Measurements from ENCODE around the gene NEDD4L. TPM values are rescaled to one million over a fixed set of nuclear protein-coding genes. Genes with fewer than 3 reads are reported as not detected.

The NEDD4L gene
- total RNA-seq, 1 experiment from 2014 or later, result 83.9 TPM

DNA sequence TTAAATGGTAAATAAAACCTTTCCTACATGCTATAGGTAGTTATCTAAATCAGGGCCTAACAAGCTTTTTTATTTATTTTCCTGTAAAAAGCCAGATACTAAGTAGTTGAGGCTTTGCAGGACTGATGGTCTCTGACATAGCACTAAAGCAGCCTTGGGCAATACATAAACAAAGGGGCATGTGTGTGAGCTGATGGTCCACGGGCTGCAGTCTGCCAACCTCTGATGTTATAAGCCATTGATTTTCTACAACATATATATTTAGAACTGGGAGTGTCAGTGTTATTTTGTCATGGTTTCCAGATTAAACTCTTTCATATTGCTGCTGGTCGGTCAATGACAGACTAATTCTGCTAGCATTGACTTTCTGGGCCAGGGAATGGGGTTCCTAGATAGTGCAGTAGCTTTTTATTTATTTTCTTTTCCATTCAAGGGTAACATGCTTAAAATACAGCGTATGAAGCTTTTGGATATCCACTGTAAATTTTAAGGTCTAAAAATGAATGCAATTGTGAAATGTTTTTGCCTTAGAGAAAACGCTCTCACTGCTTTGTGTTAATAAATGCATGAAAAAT, 134.0 kb downstream of the NEDD4L start:
- no peak for DNase-seq (ENCODE audit: low read depth)

DNA sequence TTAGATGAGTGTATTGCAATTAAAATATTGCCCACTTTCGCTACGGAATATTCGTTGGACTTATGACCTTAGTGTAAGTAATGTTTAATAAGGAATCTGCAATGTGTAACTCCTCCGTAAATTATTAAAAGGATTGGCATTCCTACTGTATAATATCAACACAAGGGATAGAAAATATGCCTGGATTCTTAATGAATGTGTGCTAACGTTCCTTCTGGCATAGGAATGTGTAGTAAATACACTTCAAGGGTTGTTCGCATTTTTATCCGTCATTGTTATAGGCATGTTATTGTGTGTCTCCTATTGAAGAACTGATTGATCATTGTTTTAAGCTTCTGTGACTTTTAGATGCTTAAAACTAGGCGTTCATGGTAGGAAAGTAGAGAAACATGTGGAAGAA, 134.5 kb downstream of the NEDD4L start:
- no peak for DNase-seq (ENCODE audit: low read depth)

DNA sequence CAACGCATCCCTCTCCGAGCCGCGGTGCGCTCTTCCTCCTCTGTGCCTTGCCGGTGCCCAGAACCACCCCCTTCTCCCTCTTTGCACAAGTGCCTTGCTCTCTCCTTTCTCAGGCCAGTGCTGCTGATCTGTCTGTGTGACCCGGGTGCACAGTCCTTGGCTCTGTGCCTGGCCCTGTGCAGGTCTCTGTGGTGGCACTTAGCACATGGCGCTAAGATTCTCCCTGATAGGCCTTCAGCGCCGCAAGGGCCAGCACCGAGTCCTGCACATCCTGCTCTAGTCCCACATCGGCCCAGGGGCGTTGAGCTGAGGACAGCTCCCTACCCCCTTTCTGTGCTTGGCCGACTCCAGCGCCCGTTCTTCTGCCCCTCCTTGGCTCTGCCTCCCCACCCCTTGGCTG, 136.1 kb downstream of the NEDD4L start:
- DNase-seq (ENCODE audit: low read depth), result no peak

DNA sequence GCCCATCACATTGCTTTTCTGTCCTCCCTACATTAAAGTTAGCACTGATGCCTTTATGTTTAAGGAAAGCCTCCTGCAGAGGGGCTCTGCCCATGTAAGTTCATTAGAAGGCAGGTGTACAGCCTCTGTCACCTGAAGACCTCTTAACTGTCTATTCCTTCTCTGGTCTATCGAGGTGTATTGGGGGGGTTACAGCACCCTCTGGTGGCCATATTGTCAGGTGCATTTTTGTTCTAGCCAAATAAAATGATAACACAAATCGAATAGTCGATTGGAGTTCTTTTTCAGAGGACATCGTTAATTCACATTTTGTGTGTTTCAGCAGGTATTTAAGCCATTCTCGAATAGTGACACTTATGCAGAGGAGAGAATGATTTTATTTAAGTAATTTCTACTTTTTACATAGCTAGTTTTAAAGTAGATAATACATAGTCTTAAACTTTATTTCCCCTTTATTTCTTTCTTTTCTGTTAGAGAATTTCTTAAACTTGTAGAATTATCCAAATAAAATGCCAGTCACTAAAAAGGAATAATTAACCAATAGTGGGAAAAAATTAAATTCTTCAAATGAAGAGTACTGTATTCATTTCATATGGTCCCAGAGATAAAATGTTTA, 136.8 kb downstream of the NEDD4L start:
- DNase-seq (ENCODE audit: low read depth), result peak; percentile 61

DNA sequence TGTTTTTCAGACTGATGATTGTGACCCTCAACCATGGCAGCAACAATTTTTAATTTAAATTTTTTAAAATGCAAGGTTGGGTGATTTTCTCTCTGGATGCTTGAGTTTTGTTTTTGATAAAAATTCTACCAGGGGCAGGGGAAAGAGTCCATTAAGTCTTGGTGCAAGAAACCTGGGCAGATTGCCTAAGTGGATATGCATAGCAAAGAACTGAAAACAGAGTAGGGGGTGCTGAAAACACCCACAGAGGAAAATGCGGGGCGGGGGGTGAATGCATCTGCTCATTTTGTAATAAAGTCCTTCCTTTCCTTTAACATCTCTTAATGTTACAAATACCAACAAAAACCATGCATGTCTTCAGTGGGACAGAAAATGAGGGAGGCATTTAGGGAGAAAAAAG, 138.0 kb downstream of the NEDD4L start:
- DNase-seq (ENCODE audit: low read depth), result no peak

DNA sequence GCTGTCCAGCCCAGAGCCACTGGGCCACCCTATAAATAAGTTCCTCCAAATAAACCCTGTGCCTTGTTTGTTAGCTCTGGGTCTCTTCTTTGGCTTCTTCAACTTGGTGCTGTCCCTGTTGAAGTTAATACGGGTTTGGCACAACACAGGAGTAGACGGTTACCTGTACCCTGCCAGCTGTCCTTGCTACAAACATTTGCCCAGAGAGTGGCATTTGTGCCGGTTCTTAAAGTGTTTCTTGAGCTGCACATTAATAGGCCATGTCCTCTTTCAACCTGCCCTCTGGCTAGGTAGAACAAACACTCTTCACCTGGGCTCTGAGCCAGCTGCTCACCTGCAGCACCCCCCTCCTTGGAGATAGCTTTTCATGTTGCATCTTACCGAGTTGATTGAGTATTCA, 139.2 kb downstream of the NEDD4L start:
- DNase-seq (ENCODE audit: low read depth), result no peak

DNA sequence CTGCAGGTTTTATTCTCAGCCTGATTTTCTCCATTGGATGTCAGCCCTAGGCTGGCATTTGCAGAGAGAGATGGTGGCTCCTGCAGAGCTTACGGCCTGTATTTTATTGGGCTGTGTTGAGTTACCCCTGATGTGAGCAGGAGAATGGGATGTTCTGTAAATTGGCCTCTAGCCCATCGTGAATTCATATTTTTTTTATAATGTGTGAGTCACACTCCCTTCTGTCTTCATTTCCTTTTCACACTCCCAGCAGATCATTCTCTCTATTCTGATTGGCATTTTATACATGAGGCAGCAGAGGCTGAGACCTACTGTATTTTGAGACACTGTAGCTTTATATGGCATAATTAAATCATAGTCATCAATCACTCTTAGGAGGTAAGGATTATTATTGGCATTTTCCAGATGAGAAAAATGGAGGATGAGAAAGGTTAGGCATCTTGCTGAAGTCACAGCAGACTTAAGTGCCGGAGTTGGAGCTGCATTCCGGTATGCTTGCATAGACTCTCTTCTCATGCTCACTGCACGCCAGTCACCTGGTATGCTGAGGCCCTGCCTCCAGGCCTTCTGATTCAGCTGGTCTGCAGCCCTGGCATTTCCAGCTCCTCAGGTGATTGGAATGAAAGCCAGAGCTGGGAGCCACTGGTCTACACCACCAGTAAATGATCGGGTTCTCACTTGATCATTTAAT, 142.4 kb downstream of the NEDD4L start:
- peak; percentile 95 for DNase-seq (ENCODE audit: low read depth)

DNA sequence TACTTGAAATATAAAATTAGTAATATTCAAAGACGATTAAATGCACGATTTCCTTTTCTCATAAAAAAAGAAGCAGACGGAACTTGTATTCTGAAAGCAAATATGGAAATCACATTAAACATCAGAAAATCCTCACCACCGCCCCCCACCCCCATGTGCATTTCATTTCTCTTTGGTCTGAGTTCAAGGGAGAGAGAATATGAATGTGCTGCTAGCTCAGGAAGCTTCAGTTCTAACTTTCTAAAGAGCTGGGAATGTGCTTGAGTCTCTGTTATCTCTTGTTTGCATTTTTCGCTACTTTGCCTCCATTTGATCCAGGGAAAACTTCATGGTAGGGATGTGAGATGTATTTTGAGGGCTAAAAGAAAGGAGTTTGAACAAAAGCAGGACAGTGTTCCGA, 143.6 kb downstream of the NEDD4L start:
- no peak for DNase-seq (ENCODE audit: low read depth)

DNA sequence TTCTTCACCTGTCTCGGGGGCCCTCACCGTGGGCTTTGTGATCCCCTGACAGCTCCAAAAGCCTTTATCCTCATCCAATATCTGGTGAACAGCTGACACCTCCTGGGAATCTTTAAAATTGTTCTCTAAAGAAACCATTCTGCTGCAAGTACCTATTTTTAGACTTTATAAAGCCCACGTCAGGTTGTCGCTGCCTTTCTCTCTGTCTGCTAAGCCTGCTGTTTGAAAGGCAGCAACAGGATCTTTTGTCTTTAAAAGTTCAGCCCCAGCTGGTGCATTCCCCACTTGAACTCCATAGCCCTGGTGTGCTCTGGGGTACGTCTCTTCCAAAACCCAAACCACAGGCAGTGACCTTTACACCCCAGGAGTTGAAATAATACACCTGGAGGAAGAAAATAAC, 145.0 kb downstream of the NEDD4L start:
- DNase-seq (ENCODE audit: low read depth), result no peak

DNA sequence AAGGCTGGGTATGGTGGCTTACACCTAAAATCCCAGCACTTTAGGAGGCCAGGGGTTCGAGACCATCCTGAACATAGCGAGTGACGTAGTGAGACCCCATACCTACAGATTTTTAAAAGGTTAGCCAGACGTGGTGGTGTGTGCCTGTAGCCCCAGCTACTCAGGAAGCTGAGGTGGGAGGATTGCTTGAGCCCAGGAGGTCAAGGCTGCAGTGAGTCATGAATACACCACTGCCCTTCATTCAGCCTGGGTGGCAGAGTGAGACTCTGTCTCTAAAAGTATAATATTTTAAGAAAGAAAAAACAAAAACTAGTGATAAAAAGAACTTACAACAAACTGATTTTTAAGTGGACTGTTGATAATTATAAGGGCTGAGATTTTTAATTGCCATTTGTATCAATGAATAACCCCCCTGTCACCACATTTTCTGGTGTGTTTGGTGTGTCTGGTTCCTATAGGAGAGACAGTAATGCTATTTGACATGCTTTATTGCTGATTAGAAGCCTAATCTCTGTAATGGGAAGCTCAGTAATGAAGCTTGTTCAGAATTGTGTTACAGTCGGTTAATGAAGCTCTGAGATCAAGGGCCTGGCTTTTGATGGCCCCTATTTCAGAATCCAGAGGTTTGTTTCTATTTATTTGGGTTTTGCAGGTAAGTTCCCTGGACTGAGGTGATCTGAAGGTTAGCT, 147.0 kb downstream of the NEDD4L start:
- peak; percentile 75 for DNase-seq (ENCODE audit: low read depth)

DNA sequence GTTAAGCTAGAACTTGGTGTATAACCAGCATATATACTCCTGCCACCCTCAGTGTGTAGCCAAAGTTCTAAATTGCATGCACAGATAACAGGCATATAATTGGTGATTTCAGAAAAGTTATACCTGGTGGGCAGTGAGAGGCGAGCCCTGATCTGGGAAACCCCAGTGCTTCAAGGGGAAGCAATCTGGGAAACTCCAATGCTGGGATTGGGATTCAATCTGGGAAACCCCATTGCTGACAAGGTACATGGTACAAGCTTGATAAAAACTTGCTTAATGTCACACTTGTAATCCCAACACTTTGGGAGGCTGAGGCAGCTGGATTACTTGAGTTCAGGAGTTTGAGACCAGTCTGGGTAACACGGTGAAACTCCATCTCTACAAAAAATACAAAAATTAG, 147.6 kb downstream of the NEDD4L start:
- DNase-seq (ENCODE audit: low read depth), result no peak

DNA sequence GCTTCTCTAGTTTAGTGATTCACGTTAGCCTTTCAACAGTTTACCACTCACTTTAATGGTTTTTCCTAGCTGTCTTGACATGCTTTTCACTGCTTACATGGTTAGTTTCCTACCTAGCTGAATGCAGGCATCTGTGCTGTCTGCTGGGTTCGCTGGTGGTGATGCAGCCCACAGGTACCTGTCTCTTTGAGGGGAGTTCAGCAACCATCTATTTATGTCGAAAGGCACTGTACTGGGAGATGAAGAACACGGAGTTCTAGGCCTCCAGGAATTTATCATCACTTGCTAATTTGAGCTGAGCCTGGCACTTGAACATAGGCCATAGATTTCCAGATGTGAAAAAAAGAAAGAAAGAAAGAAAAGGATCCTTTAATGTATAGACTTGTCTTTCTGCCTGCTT, 148.5 kb downstream of the NEDD4L start:
- no peak for DNase-seq (ENCODE audit: low read depth)

DNA sequence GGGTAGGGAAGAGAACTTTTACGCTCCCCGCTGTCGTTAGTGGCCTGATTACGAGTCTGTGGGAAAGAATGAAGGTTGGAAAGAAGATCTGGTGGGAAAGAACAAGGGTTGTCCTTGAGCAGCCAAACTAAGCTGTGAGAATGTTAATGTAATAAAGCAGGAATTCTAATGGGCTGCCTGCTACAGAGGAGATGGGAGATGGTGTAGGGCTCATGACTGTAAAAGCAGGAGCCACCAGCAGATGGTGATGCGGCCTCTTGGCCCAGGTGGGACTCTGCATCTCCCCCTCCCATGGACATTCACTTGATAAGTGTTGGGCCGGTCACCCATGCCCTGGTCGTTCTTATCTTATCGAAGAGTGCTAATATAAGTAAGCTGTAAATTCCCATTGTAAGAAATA, 150.0 kb downstream of the NEDD4L start:
- DNase-seq (ENCODE audit: low read depth), result peak; percentile 66

DNA sequence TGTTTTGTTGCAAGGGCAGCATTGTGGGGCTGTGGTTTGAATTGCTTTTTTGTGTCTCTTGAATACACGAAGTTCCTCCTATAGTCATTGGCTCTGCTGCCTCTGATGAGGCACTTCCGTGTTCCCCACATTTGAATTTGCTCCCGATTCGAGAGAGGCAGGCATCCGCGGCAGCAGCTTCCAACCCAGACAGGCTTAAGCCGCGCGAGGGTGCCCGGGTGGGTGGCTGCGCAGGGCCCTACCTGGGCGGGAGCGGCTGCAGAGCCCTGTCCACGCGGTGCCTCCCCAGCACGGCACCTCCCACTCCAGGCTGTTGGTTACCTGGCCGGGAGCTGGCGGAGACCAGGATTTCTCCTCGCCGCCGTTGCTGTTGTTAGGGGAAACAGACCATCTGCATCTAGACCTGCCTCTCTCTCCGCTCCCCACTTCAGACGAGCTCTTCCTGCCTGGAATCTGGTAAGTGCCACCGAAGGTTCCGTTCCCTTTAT, 151.3 kb downstream of the NEDD4L start:
- no peak for DNase-seq (ENCODE audit: low read depth)

DNA sequence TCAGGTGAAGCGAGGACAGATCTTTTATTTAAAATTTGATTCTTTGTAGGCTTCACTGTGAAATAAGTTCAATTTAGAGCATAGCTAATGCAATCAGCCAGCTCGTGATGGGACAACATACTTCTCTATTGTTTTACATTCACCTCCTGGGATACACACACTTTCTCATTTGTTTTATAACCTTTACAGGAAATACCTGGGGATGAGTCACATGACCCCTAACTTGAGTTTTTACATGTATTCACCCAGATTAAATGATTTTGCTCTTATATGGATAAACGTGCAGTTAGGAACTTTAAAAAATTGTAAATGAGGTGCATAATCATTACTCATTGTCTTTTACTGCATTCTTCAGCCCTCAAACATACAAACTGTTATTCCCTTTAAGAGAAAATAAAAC, 152.1 kb downstream of the NEDD4L start:
- peak; percentile 80 for DNase-seq (ENCODE audit: low read depth)

DNA sequence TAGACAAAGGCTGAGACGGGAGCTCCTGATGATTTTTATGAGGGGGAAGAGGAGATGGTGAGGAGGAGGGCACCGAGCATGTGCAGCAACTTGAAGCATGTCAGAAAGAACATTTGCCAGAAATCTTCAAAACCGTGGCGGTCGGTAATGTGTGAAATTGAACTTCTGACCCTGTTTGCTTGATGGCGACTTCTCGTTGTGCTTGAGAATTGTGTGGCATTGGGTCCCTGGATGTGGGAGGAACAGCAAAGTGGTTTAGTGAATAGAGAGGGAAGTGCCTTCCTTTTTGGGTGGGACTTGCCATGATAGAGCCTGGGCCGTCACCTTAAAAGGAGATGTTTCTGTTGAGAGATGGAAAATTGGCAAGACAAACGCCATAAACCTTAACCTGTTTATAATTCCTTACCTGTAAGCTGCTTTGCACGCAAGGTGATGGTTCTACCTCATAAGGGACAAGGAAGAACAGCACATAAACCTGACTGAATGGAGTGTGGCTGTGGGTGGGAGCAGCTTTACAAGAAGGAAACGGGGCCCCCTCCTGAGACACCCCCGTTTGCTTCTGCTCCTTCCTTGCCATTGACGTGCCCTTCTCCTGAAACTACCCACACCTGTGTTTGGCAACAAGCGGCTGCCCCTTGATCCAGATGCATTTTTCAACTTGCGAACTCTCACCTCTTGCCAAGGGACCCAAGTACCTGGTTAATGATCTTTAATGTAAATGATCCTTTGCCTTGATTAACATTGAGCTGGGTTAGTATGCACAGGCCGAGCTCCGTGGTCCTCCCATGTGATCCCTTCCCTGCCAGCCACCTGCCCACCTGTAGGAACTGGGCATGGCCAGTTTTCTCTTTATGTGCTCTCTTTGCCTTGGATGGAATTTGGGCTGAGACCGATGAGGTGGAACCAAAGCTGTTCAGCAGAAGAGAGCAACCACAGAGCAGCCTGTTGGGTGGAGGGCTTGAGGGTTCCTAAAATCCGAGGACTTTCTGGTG, 153.2 kb downstream of the NEDD4L start:
- DNase-seq (ENCODE audit: low read depth), result no peak

DNA sequence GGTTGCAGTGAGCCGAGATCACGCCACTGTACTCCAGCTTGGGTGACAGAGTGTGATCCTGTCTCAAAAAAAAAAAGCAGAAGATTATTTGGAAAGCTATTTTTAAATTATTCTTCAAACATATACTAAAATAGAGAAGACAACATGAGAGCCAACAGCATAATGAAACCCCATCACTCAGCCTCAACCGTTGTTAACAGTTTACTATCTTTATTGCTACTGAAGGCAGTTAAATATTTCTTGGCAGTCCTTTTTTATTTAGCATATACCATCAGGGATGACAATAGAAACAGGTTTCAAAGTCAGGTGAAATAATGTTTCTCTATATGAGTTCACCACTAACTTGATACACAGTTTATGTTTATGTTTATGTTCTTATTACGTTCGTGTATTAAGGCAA, 157.2 kb downstream of the NEDD4L start:
- DNase-seq (ENCODE audit: low read depth), result no peak

DNA sequence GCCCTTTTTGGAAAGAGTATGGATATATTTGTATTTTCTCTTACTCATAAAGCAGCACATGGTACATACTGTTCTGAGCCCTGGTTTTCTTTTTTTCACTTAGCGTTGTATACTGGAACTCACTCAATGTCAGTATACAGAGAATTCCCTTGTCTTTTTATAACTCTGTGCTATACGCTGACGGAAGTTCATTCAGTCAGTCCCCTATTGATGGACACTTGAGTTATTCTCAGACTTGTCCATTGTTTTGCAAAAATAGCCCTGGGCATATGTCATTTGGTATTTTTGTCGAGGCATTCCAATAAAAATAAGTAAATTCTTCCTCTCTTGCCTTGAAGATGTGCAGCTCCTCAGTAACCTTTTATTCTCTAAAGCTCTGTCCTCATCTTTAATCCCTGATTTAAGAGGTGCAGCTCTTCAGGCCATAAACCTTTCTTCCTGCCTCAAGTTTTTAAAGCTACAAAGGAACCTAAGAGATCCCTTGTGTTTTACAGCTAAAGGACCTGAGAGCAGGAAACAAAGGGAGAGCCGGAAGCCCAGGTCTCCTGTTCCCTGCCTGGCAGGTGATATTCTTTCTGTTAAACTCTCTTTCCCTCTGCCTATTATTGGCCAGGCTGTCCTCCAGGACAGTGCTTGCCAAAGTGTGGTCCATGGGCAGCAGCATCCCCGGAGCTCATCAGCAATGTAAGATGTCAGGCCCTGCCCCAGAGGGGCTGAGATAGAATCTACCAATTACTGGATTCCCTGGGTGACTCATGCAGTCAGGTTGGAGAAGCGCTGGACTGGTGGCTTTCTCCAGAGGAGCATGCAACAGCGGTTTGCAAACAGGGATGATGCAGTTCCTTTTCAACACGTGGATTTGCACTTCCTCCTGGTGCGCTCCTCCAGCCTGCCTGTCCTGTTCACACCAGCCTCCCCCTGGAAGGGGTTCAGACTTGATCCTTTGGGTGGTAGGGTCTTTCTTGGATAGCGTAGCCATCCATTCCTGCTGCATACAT, 158.0 kb downstream of the NEDD4L start:
- DNase-seq (ENCODE audit: low read depth), result peak; percentile 94

DNA sequence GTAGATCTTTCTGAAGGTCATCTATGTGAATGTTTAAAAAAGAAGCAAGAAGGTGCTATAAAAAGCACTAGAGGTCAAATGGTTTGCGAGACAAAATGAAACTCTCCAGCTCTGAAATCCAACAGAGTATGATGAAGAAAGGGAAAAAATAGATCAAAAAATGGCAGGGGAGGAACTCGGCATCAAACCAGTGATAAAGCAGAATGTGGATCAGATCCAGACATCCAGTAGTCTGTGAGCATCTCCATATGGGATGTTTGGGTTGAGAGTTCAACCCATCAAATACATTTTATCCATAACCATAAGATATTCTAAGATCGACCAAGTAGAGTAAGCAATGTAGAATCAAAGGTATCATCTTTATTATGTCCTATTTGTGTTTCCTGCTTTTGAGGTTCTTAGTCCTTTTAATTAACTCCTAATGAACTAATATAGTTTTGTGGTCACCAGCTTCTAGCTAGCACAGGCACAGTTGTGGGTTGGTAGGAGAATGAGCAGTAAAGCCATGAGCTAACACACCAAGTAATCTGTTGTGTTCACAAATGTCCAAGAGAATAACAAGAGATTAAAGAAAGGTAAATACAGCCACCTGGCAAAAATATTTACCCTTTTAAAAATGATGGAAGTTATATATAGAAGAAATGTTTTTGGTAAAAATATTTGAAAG, 160.9 kb downstream of the NEDD4L start:
- DNase-seq (ENCODE audit: low read depth), result no peak

Measured in HT1080 (cell line).